ENCODE data around the gene PHKA2. TPM values are rescaled to one million over a fixed set of nuclear protein-coding genes. Genes with fewer than 3 reads are reported as not detected.
A peak's percentile ranks its signal among the peaks of the same experiment; 100 is the strongest.
"Not testable (repeated sequence)": the region's sequence is repeated elsewhere in the genome, so short reads cannot be mapped to it uniquely, and the experiment has no call there.

PHKA2 gene
- total RNA-seq, result 10 to 100 TPM; 19.8 to 20.7 TPM

DNA sequence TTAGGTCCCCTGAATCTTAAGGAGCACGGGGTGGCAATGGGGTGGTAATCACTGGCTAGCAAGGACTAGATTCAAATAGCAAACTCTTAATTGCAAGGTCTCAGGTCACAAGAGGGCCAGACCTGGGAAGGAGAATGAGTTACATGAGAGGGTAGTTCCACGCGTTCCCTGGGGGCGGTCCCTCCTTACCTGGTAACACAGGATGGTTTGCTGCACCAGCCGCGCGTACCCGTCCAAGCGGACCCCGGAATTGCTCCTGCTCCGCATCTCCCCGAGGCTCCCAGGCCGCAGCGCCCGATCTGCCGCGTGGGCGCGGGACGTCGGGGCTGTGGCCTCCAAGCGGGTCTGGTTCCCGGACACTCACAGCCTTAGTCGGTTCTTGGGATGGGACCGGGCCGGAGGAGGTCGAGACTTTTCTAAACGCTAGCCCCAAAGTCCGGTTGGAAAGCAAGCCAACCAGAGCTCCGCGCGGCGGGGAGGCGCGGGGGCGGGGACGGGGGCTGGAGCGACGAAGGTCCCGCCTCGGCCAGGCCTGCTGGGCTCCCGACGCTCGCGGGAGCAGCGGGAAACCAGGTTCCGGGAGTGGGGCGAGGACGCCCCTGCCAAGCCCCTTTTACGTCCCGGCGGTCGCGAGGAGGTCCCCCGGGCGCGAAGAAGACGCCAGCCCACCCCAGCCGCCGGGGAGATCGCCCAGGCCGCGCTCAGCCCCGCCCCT lies at the start of gene PHKA2:
PHKA2 (minus strand) TSS at position 449 of the 715 bp plus-strand sequence; CDS start at position 267, 182 bp downstream.
- DNase-seq, result peak; percentile 34
- Mint-ChIP-seq H3K4me3 (peak within 1 kb of the TSS; percentile 88), H3K27me3 (ENCODE audit: low read depth) (no peaks in the 10 kb centered on the region), H3K27ac (peak within 1 kb of the TSS; percentile 88), H3K9me3 (no peaks in the 10 kb centered on the region), H3K4me1 (ENCODE audit: low read depth) (peaks cover 11% of the 10 kb centered on the region), H3K36me3 (ENCODE audit: low read depth) (no peaks in the 10 kb centered on the region)
- CTCF ChIA-PET, result no interaction called here
- intact Hi-C loops (cut with micrococcal nuclease), result loop anchor here (1.0 to 2.0 kb wide), 4 partner anchors 97 to 559 kb away; partner anchors contain the start of genes CDKL5 and PDHA1

GRCh38 chrX:19030805-19031204 lies 46.9 kb upstream of the PHKA2 start:
- CTCF ChIA-PET, result no interaction called here
- DNase-seq, result no peak
- Mint-ChIP-seq H3K4me3 (no peak overlapping the region), H3K4me1 (ENCODE audit: low read depth) (no peaks in the 10 kb centered on the region), H3K36me3 (ENCODE audit: low read depth) (no peaks in the 10 kb centered on the region), H3K9me3 (no peaks in the 10 kb centered on the region), H3K27me3 (ENCODE audit: low read depth) (no peaks in the 10 kb centered on the region), H3K27ac (no peak overlapping the region)
- intact Hi-C loops (cut with micrococcal nuclease), result no loop called here

DNA sequence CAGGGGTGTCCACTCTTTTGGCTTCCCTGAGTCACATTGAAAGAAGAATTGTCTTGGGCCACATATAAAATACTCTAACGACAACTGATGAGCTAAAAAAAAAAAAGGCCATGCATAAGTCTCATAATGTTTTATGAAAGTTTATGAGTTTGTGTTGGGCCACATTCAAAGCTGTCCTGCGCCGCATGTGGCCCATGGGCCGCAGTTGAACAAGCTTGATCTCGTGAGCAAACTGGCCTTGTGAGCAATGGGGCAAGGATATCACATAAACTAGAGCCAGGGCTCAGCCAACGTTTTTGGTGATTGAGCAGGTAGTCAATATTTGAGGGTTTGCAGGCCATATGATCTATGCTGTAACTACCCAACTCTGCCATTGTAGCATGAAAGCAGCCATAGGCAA lies 44.6 kb upstream of the PHKA2 start:
- intact Hi-C loops (cut with micrococcal nuclease), result no loop called here
- Mint-ChIP-seq H3K36me3 (ENCODE audit: low read depth) (no peaks in the 10 kb centered on the region), H3K9me3 (no peaks in the 10 kb centered on the region), H3K27me3 (ENCODE audit: low read depth) (no peaks in the 10 kb centered on the region), H3K4me1 (ENCODE audit: low read depth) (no peaks in the 10 kb centered on the region), H3K27ac (no peak overlapping the region), H3K4me3 (no peak overlapping the region)
- no peak for DNase-seq
- CTCF ChIA-PET, result no interaction called here

GRCh38 chrX:19024366-19024765 lies 40.5 kb upstream of the PHKA2 start:
- no peak overlapping the region for H3K4me3 Mint-ChIP-seq
- H3K4me1 Mint-ChIP-seq (ENCODE audit: low read depth), result no peaks in the 10 kb centered on the region
- no peaks in the 10 kb centered on the region for H3K36me3 Mint-ChIP-seq (ENCODE audit: low read depth)
- no peak for DNase-seq
- no peak overlapping the region for H3K27ac Mint-ChIP-seq
- intact Hi-C loops (cut with micrococcal nuclease), result no loop called here
- no peaks in the 10 kb centered on the region for H3K9me3 Mint-ChIP-seq
- no peaks in the 10 kb centered on the region for H3K27me3 Mint-ChIP-seq (ENCODE audit: low read depth)
- CTCF ChIA-PET, result no interaction called here

GRCh38 chrX:19019996-19020395 lies 36.1 kb upstream of the PHKA2 start:
- H3K27ac Mint-ChIP-seq, result no peak overlapping the region
- no peak for DNase-seq
- H3K36me3 Mint-ChIP-seq (ENCODE audit: low read depth), result no peaks in the 10 kb centered on the region
- no peaks in the 10 kb centered on the region for H3K27me3 Mint-ChIP-seq (ENCODE audit: low read depth)
- no peaks in the 10 kb centered on the region for H3K4me1 Mint-ChIP-seq (ENCODE audit: low read depth)
- H3K4me3 Mint-ChIP-seq, result no peak overlapping the region
- CTCF ChIA-PET, result no interaction called here
- no peaks in the 10 kb centered on the region for H3K9me3 Mint-ChIP-seq
- intact Hi-C loops (cut with micrococcal nuclease), result no loop called here

GRCh38 chrX:19017271-19017670 lies 33.4 kb upstream of the PHKA2 start:
- no peak for DNase-seq
- Mint-ChIP-seq H3K9me3 (no peaks in the 10 kb centered on the region), H3K27ac (no peak overlapping the region), H3K4me1 (ENCODE audit: low read depth) (no peaks in the 10 kb centered on the region), H3K4me3 (no peak overlapping the region), H3K27me3 (ENCODE audit: low read depth) (no peaks in the 10 kb centered on the region), H3K36me3 (ENCODE audit: low read depth) (no peaks in the 10 kb centered on the region)
- CTCF ChIA-PET, result no interaction called here
- intact Hi-C loops (cut with micrococcal nuclease), result no loop called here

GRCh38 chrX:19016614-19017013 lies 32.7 kb upstream of the PHKA2 start:
- H3K4me3 Mint-ChIP-seq; H3K36me3 Mint-ChIP-seq (ENCODE audit: low read depth); DNase-seq; CTCF ChIA-PET; H3K27me3 Mint-ChIP-seq (ENCODE audit: low read depth); H3K27ac Mint-ChIP-seq; intact Hi-C loops (cut with micrococcal nuclease); H3K4me1 Mint-ChIP-seq (ENCODE audit: low read depth); H3K9me3 Mint-ChIP-seq: not testable (repeated sequence)

DNA sequence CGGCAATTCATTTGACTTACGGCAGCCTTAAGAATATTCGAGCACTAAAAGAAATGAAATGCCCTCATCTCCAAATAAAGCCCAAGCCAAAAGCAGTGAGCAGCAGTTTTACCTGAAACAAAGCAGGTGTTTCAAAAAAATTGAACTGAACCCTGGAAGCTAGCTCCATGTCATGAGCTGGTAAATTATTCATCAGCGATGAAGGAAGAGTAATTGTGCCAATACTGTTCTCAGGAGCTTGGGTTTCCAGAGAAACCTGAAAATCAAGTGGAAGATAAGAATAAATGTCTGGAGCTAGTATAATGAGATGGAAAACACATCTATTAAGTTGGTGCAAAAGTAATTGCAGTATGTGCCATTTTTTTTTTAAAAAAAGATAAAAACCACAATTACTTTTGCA lies 24.0 kb upstream of the PHKA2 start:
- Mint-ChIP-seq H3K4me1 (ENCODE audit: low read depth) (no peaks in the 10 kb centered on the region), H3K4me3 (no peak overlapping the region), H3K36me3 (ENCODE audit: low read depth) (no peaks in the 10 kb centered on the region), H3K27ac (no peak overlapping the region), H3K27me3 (ENCODE audit: low read depth) (no peaks in the 10 kb centered on the region), H3K9me3 (no peaks in the 10 kb centered on the region)
- DNase-seq, result no peak
- CTCF ChIA-PET, result interaction anchor here (0.6 to 1.1 kb wide), 2 partner anchors 12 to 312 kb away, joined by 3 read pairs; no protein-coding TSS in a partner anchor
- intact Hi-C loops (cut with micrococcal nuclease), result no loop called here

DNA sequence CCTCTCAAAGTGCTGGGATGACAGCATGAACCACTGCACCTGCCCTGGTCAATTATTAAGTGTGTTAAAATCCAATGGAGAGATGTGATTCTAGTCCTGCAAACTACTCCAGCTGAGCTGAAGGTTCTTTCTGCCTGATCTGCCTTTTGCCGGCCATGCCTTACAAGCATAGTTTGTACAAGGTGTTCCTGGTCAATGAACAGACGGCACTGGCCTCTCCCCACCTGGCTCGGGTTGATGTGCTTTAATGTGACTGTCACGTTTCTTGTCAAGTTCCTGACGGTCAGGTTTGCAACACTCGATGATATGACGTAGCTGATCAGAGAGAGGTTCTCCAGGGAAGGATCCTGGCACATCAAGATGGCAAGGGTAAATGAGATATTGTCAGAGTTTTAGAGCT lies 23.1 kb upstream of the PHKA2 start:
- DNase-seq, result no peak

DNA sequence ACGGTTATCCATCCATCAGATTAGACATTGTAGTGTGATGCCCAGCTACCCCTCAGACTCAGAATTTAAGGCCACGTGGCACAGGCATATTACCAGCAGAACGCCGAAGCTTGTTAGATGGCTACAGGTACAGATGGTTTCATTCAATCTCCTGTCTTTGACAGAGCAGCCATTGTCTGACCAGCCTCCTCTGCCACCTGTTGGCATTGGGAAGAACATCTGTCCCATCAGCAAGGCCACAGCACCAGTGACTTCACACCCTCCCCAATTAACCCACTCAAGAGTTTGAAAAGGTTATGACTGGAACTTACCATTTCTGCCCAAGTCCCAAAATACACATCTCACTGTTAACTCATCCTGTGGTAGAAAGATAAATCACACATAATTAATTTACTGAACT lies 22.0 kb upstream of the PHKA2 start:
- CTCF ChIA-PET, result no interaction called here
- H3K9me3 Mint-ChIP-seq, result no peaks in the 10 kb centered on the region
- H3K4me1 Mint-ChIP-seq (ENCODE audit: low read depth), result no peaks in the 10 kb centered on the region
- intact Hi-C loops (cut with micrococcal nuclease), result no loop called here
- no peaks in the 10 kb centered on the region for H3K36me3 Mint-ChIP-seq (ENCODE audit: low read depth)
- no peaks in the 10 kb centered on the region for H3K27me3 Mint-ChIP-seq (ENCODE audit: low read depth)
- DNase-seq, result peak; percentile 7
- no peak overlapping the region for H3K4me3 Mint-ChIP-seq
- no peak overlapping the region for H3K27ac Mint-ChIP-seq

More for the DNA sequence above, 23.1 kb upstream of the PHKA2 start:
- H3K9me3 Mint-ChIP-seq, result no peaks in the 10 kb centered on the region
- intact Hi-C loops (cut with micrococcal nuclease), result no loop called here
- H3K27me3 Mint-ChIP-seq (ENCODE audit: low read depth), result no peaks in the 10 kb centered on the region
- no peak overlapping the region for H3K4me3 Mint-ChIP-seq
- H3K27ac Mint-ChIP-seq, result no peak overlapping the region
- CTCF ChIA-PET, result interaction anchor here (1.1 kb wide), 1 partner anchor 11 kb away, joined by 3 read pairs; no protein-coding TSS in a partner anchor
- H3K4me1 Mint-ChIP-seq (ENCODE audit: low read depth), result no peaks in the 10 kb centered on the region
- no peaks in the 10 kb centered on the region for H3K36me3 Mint-ChIP-seq (ENCODE audit: low read depth)

DNA sequence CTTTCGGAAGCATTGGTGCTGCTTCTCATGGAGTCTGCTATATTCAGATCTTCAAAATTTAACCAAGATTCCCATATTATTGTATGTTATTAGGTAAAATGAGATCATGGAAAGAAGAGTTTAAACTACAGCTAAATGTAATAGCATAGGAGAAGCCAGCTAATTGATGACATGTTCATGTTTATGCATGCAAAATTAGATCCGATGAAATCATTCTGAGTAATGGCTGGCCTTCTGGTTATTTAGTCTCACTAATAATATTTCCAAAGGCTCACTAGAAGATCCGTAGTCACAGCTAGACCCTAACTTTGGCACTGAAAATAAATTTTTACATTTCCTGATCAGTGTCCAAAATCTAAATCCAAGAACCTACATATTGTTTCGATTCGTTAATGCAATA lies 19.8 kb upstream of the PHKA2 start:
- DNase-seq, result no peak
- Mint-ChIP-seq H3K4me1 (ENCODE audit: low read depth) (no peaks in the 10 kb centered on the region), H3K4me3 (no peak overlapping the region), H3K27me3 (ENCODE audit: low read depth) (no peaks in the 10 kb centered on the region), H3K27ac (no peak overlapping the region), H3K9me3 (no peaks in the 10 kb centered on the region), H3K36me3 (ENCODE audit: low read depth) (no peaks in the 10 kb centered on the region)
- intact Hi-C loops (cut with micrococcal nuclease), result no loop called here
- CTCF ChIA-PET, result no interaction called here

DNA sequence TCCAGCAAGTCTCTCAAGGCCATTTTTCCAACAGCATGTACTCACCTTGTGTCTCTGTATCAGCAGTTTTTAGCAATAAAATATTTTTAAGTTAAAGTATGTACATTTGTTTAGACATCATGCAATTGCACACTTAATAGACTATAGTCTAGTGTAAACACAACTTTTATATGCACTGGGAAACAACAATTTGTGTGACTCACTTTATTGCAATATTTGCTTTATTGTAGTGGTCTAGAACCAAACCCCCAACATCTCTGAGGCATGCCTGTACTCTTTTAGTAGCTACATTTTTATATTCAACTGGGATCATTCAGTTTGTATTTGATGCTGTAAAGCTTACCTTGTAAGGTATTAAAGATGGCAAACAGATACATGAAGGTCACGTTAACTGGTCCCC lies 14.7 kb upstream of the PHKA2 start:
- no peaks in the 10 kb centered on the region for H3K9me3 Mint-ChIP-seq
- CTCF ChIA-PET, result interaction anchor here (0.6 kb wide), 1 partner anchor 298 kb away, joined by 4 read pairs; no protein-coding TSS in a partner anchor

DNA sequence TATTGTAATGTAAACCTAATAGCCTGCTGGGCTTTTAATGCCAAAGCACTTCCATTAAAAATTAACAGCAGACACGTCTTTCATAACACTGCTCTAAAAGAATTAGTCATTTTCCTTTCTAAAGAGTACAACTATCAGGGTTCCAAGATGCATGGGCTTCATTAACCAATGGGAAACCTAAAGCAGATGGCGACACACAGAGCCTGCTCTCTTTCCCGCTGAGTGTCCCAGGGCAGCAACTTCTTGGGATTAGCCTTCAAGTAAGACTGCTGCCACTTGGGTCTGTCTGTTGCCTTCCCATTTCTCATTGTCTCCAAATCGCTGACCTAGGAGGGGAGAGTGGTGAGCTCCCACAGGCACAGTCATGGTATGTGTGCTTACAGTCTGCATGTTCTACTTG lies 14.0 kb upstream of the PHKA2 start:
- intact Hi-C loops (cut with micrococcal nuclease), result no loop called here
- H3K4me3 Mint-ChIP-seq, result no peak overlapping the region
- CTCF ChIA-PET, result no interaction called here
- H3K4me1 Mint-ChIP-seq (ENCODE audit: low read depth), result no peaks in the 10 kb centered on the region
- H3K27ac Mint-ChIP-seq, result no peak overlapping the region
- no peaks in the 10 kb centered on the region for H3K9me3 Mint-ChIP-seq
- H3K27me3 Mint-ChIP-seq (ENCODE audit: low read depth), result no peaks in the 10 kb centered on the region
- no peak for DNase-seq
- no peaks in the 10 kb centered on the region for H3K36me3 Mint-ChIP-seq (ENCODE audit: low read depth)

More for the DNA sequence above, 14.7 kb upstream of the PHKA2 start:
- intact Hi-C loops (cut with micrococcal nuclease), result no loop called here
- H3K4me1 Mint-ChIP-seq (ENCODE audit: low read depth), result no peaks in the 10 kb centered on the region
- H3K27ac Mint-ChIP-seq, result no peak overlapping the region
- H3K36me3 Mint-ChIP-seq (ENCODE audit: low read depth), result no peaks in the 10 kb centered on the region
- H3K4me3 Mint-ChIP-seq, result no peak overlapping the region
- no peak for DNase-seq
- no peaks in the 10 kb centered on the region for H3K27me3 Mint-ChIP-seq (ENCODE audit: low read depth)
